Hepatocyte (in vitro differentiated cells): ENCODE measurements around the gene CBX4. TPM values are rescaled to one million over a fixed set of nuclear protein-coding genes. Genes with fewer than 3 reads are reported as not detected.

Source experiments
- DNase-seq: peaks from one replicate; pipeline ENCODE4 v3.0.0-alpha.2; 2016; ENCODE audit warnings: low spot score
- H2AFZ ChIP-seq: fragments of 200-600 bp; sonication (generic); 2 replicates; pipeline ENCODE4 v1.6.0; 2016; ENCODE audit warnings: antibody characterized with exemption, mild to moderate bottlenecking
- H3K27ac ChIP-seq: fragments of 200-600 bp; sonication (generic); 2 replicates; pipeline ENCODE4 v1.5.1; 2016; ENCODE audit warnings: mild to moderate bottlenecking
- H3K27me3 ChIP-seq: fragments of 200-600 bp; sonication (generic); 2 replicates; pipeline ENCODE4 v1.6.1; 2016
- H3K36me3 ChIP-seq: fragments of 200-600 bp; sonication (generic); replicated peaks from 2 replicates; pipeline ENCODE4 v1.5.1; 2016; ENCODE audit warnings: low read depth; ENCODE audit not compliant: insufficient read depth
- H3K4me1 ChIP-seq: fragments of 200-600 bp; sonication (generic); 2 replicates; pipeline ENCODE4 v1.5.1; 2016; ENCODE audit warnings: mild to moderate bottlenecking, moderate library complexity; ENCODE audit not compliant: insufficient read depth
- H3K4me2 ChIP-seq: fragments of 200-600 bp; sonication (generic); 2 replicates; pipeline ENCODE4 v1.6.0; 2016
- H3K4me3 ChIP-seq: fragments of 200-600 bp; sonication (generic); 2 replicates; pipeline ENCODE4 v1.5.1; 2016; ENCODE audit warnings: mild to moderate bottlenecking
- H3K79me2 ChIP-seq: fragments of 200-600 bp; sonication (generic); 2 replicates; pipeline ENCODE4 v1.6.0; 2017; ENCODE audit warnings: mild to moderate bottlenecking
- H3K9me2 ChIP-seq: fragments of 200-600 bp; sonication (generic); replicated peaks from 2 replicates; pipeline ENCODE4 v1.6.0; 2017; ENCODE audit warnings: mild to moderate bottlenecking; ENCODE audit not compliant: insufficient read depth
- H3K9me3 ChIP-seq: fragments of 200-600 bp; sonication (generic); 2 replicates; pipeline ENCODE4 v1.5.1; 2016; ENCODE audit warnings: low read depth, mild to moderate bottlenecking
- H4K20me1 ChIP-seq: fragments of 200-600 bp; sonication (generic); 2 replicates; pipeline ENCODE4 v1.6.0; 2016; ENCODE audit warnings: mild to moderate bottlenecking; ENCODE audit not compliant: insufficient read depth, poor library complexity, severe bottlenecking
- CTCF ChIP-seq: fragments of 200-600 bp; sonication (generic); IDR thresholded peaks from 2 replicates; pipeline ENCODE4 v1.5.1; 2016; ENCODE audit warnings: antibody characterized with exemption, mild to moderate bottlenecking; ENCODE audit not compliant: poor library complexity
- EZH2 ChIP-seq: fragments of 200-600 bp; sonication (generic); IDR thresholded peaks from 2 replicates; pipeline ENCODE4 v1.6.1; 2016; ENCODE audit warnings: antibody characterized with exemption, mild to moderate bottlenecking, borderline replicate concordance
- EZH2phosphoT487 ChIP-seq: fragments of 200-600 bp; sonication (generic); IDR thresholded peaks from one replicate; pipeline ENCODE4 v1.6.1; 2018; ENCODE audit warnings: antibody characterized with exemption, mild to moderate bottlenecking, low read depth, moderate library complexity; ENCODE audit not compliant: unreplicated experiment, severe bottlenecking
- WGBS: methylation state at CpG from one replicate; pipeline ENCODE4 v1.1.6; 2016; ENCODE audit warnings: low lambda C conversion rate; ENCODE audit errors: missing lambda C conversion rate; 5-methylcytosine and 5-hydroxymethylcytosine counted together
- polyA plus RNA-seq: library from polyadenylated mRNA; unstranded; fragments of >200 nt; fragmentation: Nextera tagmentation; extraction: Ambion mirVana; gene quantifications from 2 replicates; pipeline ENCODE4 v1.2.1, GENCODE V29; 2016
- total RNA-seq: library from RNA; depleted of rRNA; stranded (reverse); fragments of >200 nt; gene quantifications from 2 replicates; pipeline ENCODE4 v1.2.3, GENCODE V29; 2014

The CBX4 gene
- total and polyA plus RNA-seq, 2 experiments from 2014 or later = 56.1 to 86.7 TPM

GRCh38 chr17:79785017-79785899 lies 54.0 kb downstream of the CBX4 start:
- Histone ChIP-seq H3K36me3 (no peaks in the 10 kb centered on the region), H4K20me1 (peaks cover 2% of the 10 kb centered on the region), H3K27ac (no peak overlapping the region), H2AFZ (no peak overlapping the region), H3K9me3 (no peaks in the 10 kb centered on the region), H3K4me1 (peaks cover 9% of the 10 kb centered on the region), H3K79me2 (peaks cover 4% of the 10 kb centered on the region), H3K4me2 (no peak overlapping the region), H3K4me3 (no peak overlapping the region), H3K27me3 (peaks cover 35% of the 10 kb centered on the region), H3K9me2 (no peaks in the 10 kb centered on the region)
- no peak for DNase-seq
- 98% methylated on average over 17 of the region's 17 CpGs for WGBS
- TF ChIP-seq EZH2phosphoT487 (no peak), EZH2 (no peak), CTCF (no peak)

GRCh38 chr17:79784353-79785016 lies 54.8 kb downstream of the CBX4 start:
- peaks cover 8% of the 10 kb centered on the region for H3K4me1 ChIP-seq
- H3K36me3 ChIP-seq = no peaks in the 10 kb centered on the region
- H3K4me2 ChIP-seq = no peak overlapping the region
- no peak overlapping the region for H3K4me3 ChIP-seq
- H3K27me3 ChIP-seq = peaks cover 27% of the 10 kb centered on the region
- TF ChIP-seq CTCF (no peak), EZH2phosphoT487 (no peak), EZH2 (no peak)
- DNase-seq = no peak
- H3K79me2 ChIP-seq = peaks cover 12% of the 10 kb centered on the region
- H4K20me1 ChIP-seq = peaks cover 10% of the 10 kb centered on the region
- WGBS = 95% methylated on average over 26 of the region's 31 CpGs
- H3K27ac ChIP-seq = no peak overlapping the region
- no peaks in the 10 kb centered on the region for H3K9me3 ChIP-seq
- H2AFZ ChIP-seq = no peak overlapping the region
- H3K9me2 ChIP-seq = no peaks in the 10 kb centered on the region

GRCh38 chr17:79783891-79784290 lies 55.3 kb downstream of the CBX4 start:
- H3K9me3 ChIP-seq = no peaks in the 10 kb centered on the region
- 98% methylated on average over 18 of the region's 18 CpGs for WGBS
- no peaks in the 10 kb centered on the region for H3K9me2 ChIP-seq
- no peaks in the 10 kb centered on the region for H3K36me3 ChIP-seq
- H4K20me1 ChIP-seq = peaks cover 16% of the 10 kb centered on the region
- TF ChIP-seq EZH2 (no peak), CTCF (no peak), EZH2phosphoT487 (no peak)
- no peak overlapping the region for H3K4me2 ChIP-seq
- H2AFZ ChIP-seq = no peak overlapping the region
- no peak for DNase-seq
- H3K4me1 ChIP-seq = peaks cover 11% of the 10 kb centered on the region
- H3K27ac ChIP-seq = no peak overlapping the region
- no peak overlapping the region for H3K4me3 ChIP-seq
- peaks cover 18% of the 10 kb centered on the region for H3K79me2 ChIP-seq
- peaks cover 21% of the 10 kb centered on the region for H3K27me3 ChIP-seq

Other genes with a start within 250 kb of the CBX4 start
- gene RBFOX3, start 228.4 kb downstream of the CBX4 start, total RNA-seq = not detected in 2 replicates
- 0.22 and 1.6 TPM in 2 replicates for gene RBFOX3, start 228.4 kb downstream of the CBX4 start, polyA plus RNA-seq
- gene ENPP7, start 108.5 kb downstream of the CBX4 start, total RNA-seq = 21.3 and 22.2 TPM in 2 replicates
- 22.7 and 30.2 TPM in 2 replicates for gene ENPP7, start 108.5 kb downstream of the CBX4 start, polyA plus RNA-seq
- gene CBX2, start 61.3 kb downstream of the CBX4 start, total RNA-seq = 11.8 and 16.3 TPM in 2 replicates
- 8.6 and 11.6 TPM in 2 replicates for gene CBX2, start 61.3 kb downstream of the CBX4 start, polyA plus RNA-seq
- gene CBX8, start 42.4 kb downstream of the CBX4 start, total RNA-seq = 4.3 and 8.6 TPM in 2 replicates
- gene CBX8, start 42.4 kb downstream of the CBX4 start, polyA plus RNA-seq = 6.5 and 8.3 TPM in 2 replicates
- gene TBC1D16, start 196.4 kb upstream of the CBX4 start, total RNA-seq = 28.8 and 38.1 TPM in 2 replicates
- 19.5 and 24.5 TPM in 2 replicates for gene TBC1D16, start 196.4 kb upstream of the CBX4 start, polyA plus RNA-seq
- 2.2 and 3.0 TPM in 2 replicates for gene CCDC40, start 197.2 kb upstream of the CBX4 start, total RNA-seq
- 4.7 and 7.6 TPM in 2 replicates for gene CCDC40, start 197.2 kb upstream of the CBX4 start, polyA plus RNA-seq